GM12878 (cell line): ENCODE results near the gene SFPQ.

ENCODE experiments used
- RFX5 ChIP-seq: IDR thresholded peaks from 2 replicates; pipeline ENCODE4 v1.6.1; 2011; ENCODE audit warnings: low read depth, low read length, improper control_type of control experiment
- TF ChIP-seq, protein P1 (sequence below): IDR thresholded peaks from 2 replicates; pipeline ENCODE4 v1.6.1; 2011; ENCODE audit warnings: low read depth, low read length, improper control_type of control experiment, borderline replicate concordance

DNA sequence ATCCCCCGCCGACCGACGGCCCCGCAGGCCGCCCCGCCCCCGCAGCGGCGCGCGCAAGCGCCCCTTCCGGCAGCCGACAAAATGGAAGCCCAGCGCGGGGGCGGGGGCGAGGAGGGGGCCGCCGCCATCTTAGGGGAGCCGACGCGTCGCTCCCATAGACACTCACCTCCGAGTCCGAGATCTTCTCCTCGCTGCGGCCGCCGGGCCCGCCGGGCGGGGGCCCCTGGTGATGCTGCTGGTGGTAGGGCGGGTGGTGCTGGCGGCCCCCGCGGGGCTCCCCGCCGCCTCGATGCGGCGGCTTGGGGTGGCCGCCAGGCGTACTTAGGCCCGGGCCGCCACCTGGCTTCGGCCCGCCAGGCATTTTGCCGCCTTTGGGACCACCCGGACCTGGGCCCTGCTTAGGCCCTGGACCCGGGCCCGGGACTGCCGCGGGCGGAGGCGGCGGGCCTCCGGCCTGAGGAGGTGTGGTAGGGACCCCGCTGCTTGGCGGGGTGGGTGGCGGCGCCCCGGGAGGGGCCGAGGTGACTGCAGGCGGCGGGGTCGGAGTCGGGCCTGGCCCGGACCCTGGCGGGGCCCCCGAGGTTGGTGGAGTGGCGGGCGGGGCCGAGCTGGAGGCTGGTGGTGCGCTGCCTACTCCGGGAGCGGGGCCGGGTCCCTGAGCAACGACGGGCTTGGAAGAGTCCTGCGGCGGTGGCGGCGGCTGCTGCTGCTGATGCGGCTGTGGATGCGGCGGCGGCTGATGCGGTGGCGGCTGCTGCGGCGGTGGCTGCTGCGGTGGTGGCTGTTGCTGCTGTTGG lies 691 bp downstream of the SFPQ start:
- TF ChIP-seq RFX5, result no peak
- TF ChIP-seq, protein P1, sequence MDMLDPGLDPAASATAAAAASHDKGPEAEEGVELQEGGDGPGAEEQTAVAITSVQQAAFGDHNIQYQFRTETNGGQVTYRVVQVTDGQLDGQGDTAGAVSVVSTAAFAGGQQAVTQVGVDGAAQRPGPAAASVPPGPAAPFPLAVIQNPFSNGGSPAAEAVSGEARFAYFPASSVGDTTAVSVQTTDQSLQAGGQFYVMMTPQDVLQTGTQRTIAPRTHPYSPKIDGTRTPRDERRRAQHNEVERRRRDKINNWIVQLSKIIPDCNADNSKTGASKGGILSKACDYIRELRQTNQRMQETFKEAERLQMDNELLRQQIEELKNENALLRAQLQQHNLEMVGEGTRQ, result no peak
